ENCODE results near the gene BNIPL. TPM values are rescaled to one million over a fixed set of nuclear protein-coding genes. Genes with fewer than 3 reads are reported as not detected.

The BNIPL gene
- total and polyA plus RNA-seq, 2 of the 13 experiments (the other 11 are each of a cell fraction or from before 2014, with no cell fraction given), result 0.40 to 1.1 TPM

- TF ChIP-seq SP1 (IDR thresholded peaks at IDR 0.05), result no peak
- no peak for TF ChIP-seq SP1 (CRISPR knock-in tag; IDR thresholded peaks at IDR 0.05)
- TF ChIP-seq SKI (IDR thresholded peaks at IDR 0.05; ENCODE audit: partially characterized antibody), result peak; percentile 35
- no peak for TF ChIP-seq ZNF841 (CRISPR knock-in tag; IDR thresholded peaks at IDR 0.05; ENCODE audit: borderline replicate concordance)
- no peak for TF ChIP-seq CBFB (CRISPR knock-in tag; IDR thresholded peaks at IDR 0.05)
- TF ChIP-seq ZFY (CRISPR knock-in tag; IDR thresholded peaks at IDR 0.05), result peak; percentile 45; the same call in 1 of the 2 replicates
- TF ChIP-seq FOXA3 (CRISPR knock-in tag; IDR thresholded peaks at IDR 0.05), result peak; percentile 85
- TF ChIP-seq SATB2 (CRISPR knock-in tag; IDR thresholded peaks at IDR 0.05), result no peak
- TF ChIP-seq TCF12 (IDR thresholded peaks at IDR 0.05), result no peak
- TF ChIP-seq TCF12 (CRISPR knock-in tag; IDR thresholded peaks at IDR 0.05), result peak; percentile 71; the same call in 1 of the 2 replicates
- no peak for TF ChIP-seq ZNF407 (CRISPR knock-in tag; IDR thresholded peaks at IDR 0.05; ENCODE audit: not compliant biosample characterization)
- TF ChIP-seq XBP1 (CRISPR knock-in tag; IDR thresholded peaks at IDR 0.05), result no peak
- no peak for TF ChIP-seq ZNF768 (CRISPR knock-in tag; IDR thresholded peaks at IDR 0.05)
- no peak for TF ChIP-seq GATAD1 (CRISPR knock-in tag; IDR thresholded peaks at IDR 0.05)
- no peak for TF ChIP-seq MTF2 (CRISPR knock-in tag; IDR thresholded peaks at IDR 0.05; ENCODE audit: borderline replicate concordance)
- TF ChIP-seq EED (CRISPR knock-in tag; IDR thresholded peaks at IDR 0.05), result no peak
- no peak for TF ChIP-seq ZNF709 (CRISPR knock-in tag; IDR thresholded peaks at IDR 0.05)
- TF ChIP-seq JARID2 (CRISPR knock-in tag; IDR thresholded peaks at IDR 0.05; ENCODE audit: insufficient replicate concordance), result no peak
- peak; percentile 87 for TF ChIP-seq SOX5 (CRISPR knock-in tag; IDR thresholded peaks at IDR 0.05; ENCODE audit: borderline replicate concordance)
- no peak for TF ChIP-seq KLF13 (CRISPR knock-in tag; IDR thresholded peaks at IDR 0.05)
- no peak for TF ChIP-seq ZBTB42 (CRISPR knock-in tag; IDR thresholded peaks at IDR 0.05)
- no peak for TF ChIP-seq ATM (IDR thresholded peaks at IDR 0.05; ENCODE audit: borderline replicate concordance)
These were observed 23.5 kb upstream of the BNIPL start (continued) for GRCh38 chr1:151012684-151013471.
